Measurements from ENCODE around the gene MSX2. TPM values are rescaled to one million over a fixed set of nuclear protein-coding genes. Genes with fewer than 3 reads are reported as not detected.

The MSX2 gene
- total RNA-seq, 1 experiment from 2014 or later = 11.3 TPM

GRCh38 chr5:174726916-174727793 is 2.8 kb downstream of the MSX2 start:
- CTCF ChIA-PET = no interaction called here
- peaks cover 38% of the 10 kb centered on the region for H3K79me2 ChIP-seq (ENCODE audit: insufficient read depth, low read length)
- POLR2A ChIA-PET = no interaction called here
- intact Hi-C loops (cut with micrococcal nuclease) = loop anchor here (10.0 kb wide), 1 partner anchor 962 kb away; no protein-coding TSS in a partner anchor
- DNase-seq (ENCODE audit: low read depth, low spot score) = no peak
- H3K4me2 ChIP-seq (ENCODE audit: low read length) = no peak overlapping the region
- no peak for ATAC-seq
- peaks cover 10 to 11% of the 10 kb centered on the region in 2 experiments; a peak in 2 of 4 replicates for H3K36me3 ChIP-seq (ENCODE audit: control insufficient read depth in 1 of 2, insufficient read depth in 2 of 2, low read length in 2 of 2)
- no peaks in the 10 kb centered on the region for H3K9me3 ChIP-seq (ENCODE audit: control insufficient read depth in 1 of 2, insufficient read depth in 1 of 2, low read depth in 1 of 2, low read length in 2 of 2)
- H3K9me2 ChIP-seq (ENCODE audit: insufficient read depth) = no peaks in the 10 kb centered on the region
- H2AFZ ChIP-seq (ENCODE audit: low read depth, low read length, poor library complexity, severe bottlenecking) = no peak overlapping the region
- peaks cover 3 to 21% of the 10 kb centered on the region in 2 experiments; a peak in 3 of 4 replicates for H3K4me1 ChIP-seq (ENCODE audit: control insufficient read depth in 1 of 2, insufficient read depth in 2 of 2, low read length in 2 of 2)
- H3K9ac ChIP-seq (ENCODE audit: low read length) = no peak overlapping the region
- H3K27ac ChIP-seq (ENCODE audit: low read depth, low read length) = no peak overlapping the region
- RAD21 ChIA-PET (ENCODE audit: low non-redundant PET in 1 of 2, low total read pairs in 2 of 2, uncharacterized antibody in 2 of 2, unreplicated experiment in 2 of 2) = no interaction called here
- no peak overlapping the region for H3K4me3 ChIP-seq (replicated peaks in 1 of 2; ENCODE audit: low read depth in 1 of 2, low read length in 2 of 2)
- no peaks in the 10 kb centered on the region for H3K27me3 ChIP-seq (ENCODE audit: insufficient read depth, low read length)
- TF ChIP-seq CTCF (IDR thresholded peaks at IDR 0.05 in 2 of 3, conservative IDR thresholded peaks at IDR 0.05 in 1 of 3; ENCODE audit: borderline replicate concordance in 1 of 3, insufficient read depth in 1 of 3, low read depth in 2 of 3, low read length in 2 of 3) (no peak), MAX (IDR thresholded peaks at IDR 0.05) (no peak), SIN3A (IDR thresholded peaks at IDR 0.05; ENCODE audit: low read depth) (no peak)
- BruUV-seq (replicated peaks) = no TSS peak
- no peaks in the 10 kb centered on the region for H4K20me1 ChIP-seq (ENCODE audit: insufficient read depth)
